NCI-H1092 (cell line): Measurements from ENCODE around the gene TSPAN33.
"Not testable (repeated sequence)": the region's sequence is repeated elsewhere in the genome, so short reads cannot be mapped to it uniquely, and the experiment has no call there.

Source experiments
- DNase-seq: peaks from one replicate; lab custom pipeline; 2025; lab: John Stamatoyannopoulos, UW

Gene TSPAN33

DNA sequence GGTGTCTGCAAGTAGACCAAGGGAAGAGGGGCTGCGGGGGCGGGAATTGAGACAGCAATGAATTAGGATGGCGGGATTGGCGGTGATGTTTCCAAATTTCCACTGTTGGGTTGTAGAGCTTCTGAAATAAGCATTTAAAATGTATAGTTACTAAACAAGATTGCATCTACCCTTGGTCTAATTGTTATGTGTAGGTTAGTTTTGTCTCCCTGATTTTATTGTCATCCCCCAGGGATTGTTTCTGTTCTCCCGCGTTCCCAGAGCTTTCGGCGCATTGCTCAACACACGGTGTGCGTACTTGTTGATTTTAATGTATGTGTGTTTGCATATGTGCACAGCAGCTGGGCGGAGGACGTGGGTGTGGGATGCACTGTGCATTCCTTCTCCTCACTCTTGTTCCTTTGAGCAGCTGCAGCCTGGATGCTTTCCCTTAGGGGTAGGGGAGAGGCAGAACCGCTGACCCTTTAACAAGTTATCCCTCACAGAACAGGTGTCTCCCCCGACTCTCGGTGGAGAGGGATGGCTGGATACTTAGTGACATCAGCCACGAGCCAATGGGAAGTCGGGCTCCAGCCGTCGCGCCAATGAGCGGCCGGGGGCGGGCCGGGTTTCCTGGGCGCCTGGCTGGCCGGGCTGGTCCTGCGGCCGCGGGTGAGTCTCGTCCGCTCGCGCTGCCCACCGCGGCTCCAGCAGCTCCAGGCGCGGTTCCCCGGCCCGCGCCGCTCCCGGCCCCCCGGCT is at the start of gene TSPAN33:
TSPAN33 (plus strand) TSS at position 613 of the 739 bp plus-strand sequence. CDS start 274 bp downstream, outside the sequence.
- DNase-seq: peak; percentile 76

GRCh38 chr7:129095258-129095657 is 49.2 kb upstream of the TSPAN33 start:
- no peak for DNase-seq

- no peak for DNase-seq
Measured at GRCh38 chr7:129098409-129099084, 46.0 kb upstream of the TSPAN33 start.

DNA sequence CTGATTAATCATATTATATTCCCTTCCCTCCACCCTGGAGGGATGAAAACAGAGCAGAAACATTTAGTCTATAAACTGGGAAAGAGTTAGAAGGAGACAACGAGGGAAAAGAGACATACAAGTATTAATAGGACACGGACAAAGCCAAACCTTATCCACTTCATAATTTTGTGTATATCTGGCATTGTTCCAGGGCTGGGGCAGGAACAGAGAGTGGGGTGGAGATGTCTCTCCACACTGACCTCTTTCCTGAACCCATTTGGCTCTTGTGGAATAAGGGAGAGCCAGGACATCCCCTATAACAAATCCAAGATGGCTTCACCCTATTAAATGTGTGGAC is 43.7 kb upstream of the TSPAN33 start:
- DNase-seq: no peak

- no peak for DNase-seq
Measured at GRCh38 chr7:129101746-129102145, 42.8 kb upstream of the TSPAN33 start.

- no peak for DNase-seq
Measured at GRCh38 chr7:129103561-129104324, 40.8 kb upstream of the TSPAN33 start.

GRCh38 chr7:129108581-129108980 is 35.9 kb upstream of the TSPAN33 start:
- DNase-seq: no peak

- no peak for DNase-seq
Measured at GRCh38 chr7:129110258-129110981, 34.1 kb upstream of the TSPAN33 start.

GRCh38 chr7:129110982-129111376 is 33.5 kb upstream of the TSPAN33 start:
- no peak for DNase-seq

DNA sequence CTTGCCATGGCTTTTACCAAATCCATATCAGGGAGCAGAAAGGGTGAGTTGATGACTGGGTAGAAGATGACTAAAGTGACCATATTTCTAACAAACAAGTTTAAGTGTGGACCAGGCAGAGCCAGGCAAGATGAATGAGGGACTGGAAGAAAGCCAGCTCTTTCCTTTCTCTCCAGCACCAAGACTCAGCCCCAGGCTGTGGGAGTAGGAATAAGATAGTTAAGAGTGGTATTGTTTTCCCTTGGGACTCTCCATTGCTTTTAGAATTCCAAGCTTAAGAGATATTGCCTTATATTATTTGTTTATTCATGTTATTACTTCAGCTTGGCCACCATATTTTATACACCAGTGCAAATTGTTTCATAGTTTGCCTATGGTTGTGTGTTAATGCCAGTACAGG is 28.8 kb upstream of the TSPAN33 start:
- DNase-seq: no peak

GRCh38 chr7:129118182-129118581 is 26.3 kb upstream of the TSPAN33 start:
- DNase-seq: no peak

GRCh38 chr7:129118976-129119375 is 25.5 kb upstream of the TSPAN33 start:
- DNase-seq: no peak

DNA sequence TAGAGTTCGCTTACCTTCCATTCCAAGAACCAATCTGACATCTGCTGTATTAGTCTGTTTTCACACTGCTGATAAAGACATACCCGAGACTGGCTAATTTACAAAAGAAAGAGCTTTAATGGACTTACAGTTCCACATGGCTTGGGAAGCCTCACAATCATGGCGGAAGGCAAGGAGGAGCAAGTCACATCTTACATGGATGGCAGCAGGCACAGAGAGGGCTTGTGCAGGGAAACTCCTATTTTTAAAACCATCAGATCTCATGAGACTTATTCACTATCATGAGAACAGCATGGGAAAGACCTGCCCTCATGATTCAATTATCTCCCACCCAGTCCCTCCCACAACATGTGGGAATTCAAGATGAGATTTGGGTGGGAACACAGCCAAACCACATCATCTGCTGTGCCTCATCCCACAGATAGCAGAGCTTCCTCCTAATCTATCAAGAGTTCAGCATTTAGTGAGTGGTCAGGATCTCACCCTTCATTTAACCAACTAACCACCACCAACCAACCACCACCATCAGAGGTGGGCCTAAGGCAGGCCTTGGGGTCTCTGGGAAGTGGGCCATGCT is 22.9 kb upstream of the TSPAN33 start:
- not testable (repeated sequence) for DNase-seq

DNA sequence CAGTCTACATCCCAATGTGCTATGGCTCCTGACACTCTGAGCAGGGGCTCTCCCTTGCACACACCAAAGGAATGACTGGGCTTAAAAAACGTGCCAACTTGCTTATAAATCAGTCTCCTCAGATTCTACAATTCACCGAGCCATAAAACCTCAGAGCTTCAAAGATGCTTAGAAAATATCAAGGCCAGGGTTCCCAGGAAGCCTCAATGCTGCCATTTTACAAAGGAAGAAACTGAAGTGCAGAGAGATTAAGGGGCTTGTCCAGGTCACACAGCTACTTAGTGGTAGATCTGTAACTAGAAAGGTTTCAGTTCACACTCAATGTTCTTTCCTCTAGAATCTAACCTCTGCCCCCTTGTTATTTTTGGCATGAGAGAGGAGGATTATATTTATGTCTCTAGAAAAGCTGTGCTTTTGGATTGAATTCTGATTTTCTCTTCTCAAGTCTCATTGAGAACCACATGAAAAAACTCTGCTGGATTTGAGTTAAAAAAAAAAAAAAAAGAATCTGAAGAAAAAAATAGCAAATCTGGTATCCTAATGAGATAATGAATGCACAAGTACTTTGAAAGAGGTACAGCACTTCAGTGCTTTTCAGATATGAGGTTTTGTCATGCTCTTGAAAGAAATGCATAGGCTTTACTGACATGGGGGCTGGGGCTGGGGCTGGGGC is 22.3 kb upstream of the TSPAN33 start:
- no peak for DNase-seq

GRCh38 chr7:129122751-129123509 is 21.6 kb upstream of the TSPAN33 start:
- DNase-seq: no peak

DNA sequence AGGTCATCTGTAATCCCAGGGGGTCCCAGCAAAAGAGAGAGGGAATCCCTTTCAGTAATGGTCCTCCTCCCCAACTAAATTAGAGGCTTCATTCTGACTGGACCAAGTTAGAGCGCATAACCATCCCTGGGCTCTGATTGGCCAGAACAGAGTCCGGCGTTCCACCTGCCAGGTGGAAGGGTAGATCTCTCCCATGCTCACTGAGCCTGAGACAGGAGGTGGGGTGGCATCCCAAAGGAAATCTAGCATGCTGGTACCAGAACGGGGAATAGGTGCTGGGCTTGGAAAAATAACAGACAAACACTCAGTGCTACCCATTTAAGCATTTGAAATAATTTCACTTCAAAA is 21.0 kb upstream of the TSPAN33 start:
- no peak for DNase-seq

DNA sequence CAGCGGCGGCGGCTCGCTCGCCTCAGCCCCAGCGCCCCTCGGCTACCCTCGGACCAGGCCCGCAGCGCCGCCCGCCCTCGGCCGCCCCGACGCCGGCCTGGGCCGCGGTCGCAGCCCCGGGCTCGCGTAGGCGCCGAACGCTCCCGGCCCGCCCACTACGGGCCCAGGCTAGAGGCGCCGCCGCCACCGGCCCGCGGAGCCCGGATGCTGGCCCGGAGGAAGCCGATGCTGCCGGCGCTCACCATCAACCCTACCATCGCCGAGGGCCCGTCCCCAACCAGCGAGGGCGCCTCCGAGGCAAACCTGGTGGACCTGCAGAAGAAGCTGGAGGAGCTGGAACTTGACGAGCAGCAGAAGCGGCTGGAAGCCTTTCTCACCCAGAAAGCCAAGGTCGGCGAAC is 18.2 kb upstream of the TSPAN33 start:
- DNase-seq: no peak

- no peak for DNase-seq
Measured at GRCh38 chr7:129127154-129127553, 17.4 kb upstream of the TSPAN33 start.

GRCh38 chr7:129127601-129128000 is 16.9 kb upstream of the TSPAN33 start:
- DNase-seq: no peak

- no peak for DNase-seq
Measured at GRCh38 chr7:129134356-129134987, 10.0 kb upstream of the TSPAN33 start.
